Mesothelial cell of epicardium (in vitro differentiated cells): ENCODE data around the gene NDUFB2. TPM values are rescaled to one million over a fixed set of nuclear protein-coding genes. Genes with fewer than 3 reads are reported as not detected.
A peak's percentile ranks its signal among the peaks of the same experiment; 100 is the strongest.
"Not testable (repeated sequence)": the region's sequence is repeated elsewhere in the genome, so short reads cannot be mapped to it uniquely, and the experiment has no call there.

Source experiments
- DNase-seq, 2 experiments: peaks; one replicate each; pipeline ENCODE4 v3.0.0; 2021; ENCODE audit warnings: low spot score in 2 of 2; ENCODE audit not compliant: unreplicated experiment in 2 of 2
- H3K27ac Mint-ChIP-seq: 2 replicates; pipeline ENCODE4 v1.8.0; 2021; ENCODE audit warnings: mixed read lengths
- H3K27me3 Mint-ChIP-seq: 2 replicates; pipeline ENCODE4 v1.8.0; 2021; ENCODE audit warnings: low read depth, mixed read lengths
- H3K36me3 Mint-ChIP-seq: 2 replicates; pipeline ENCODE4 v1.8.0; 2021; ENCODE audit warnings: mixed read lengths
- H3K4me1 Mint-ChIP-seq: 2 replicates; pipeline ENCODE4 v1.8.0; 2021; ENCODE audit warnings: mixed read lengths
- H3K4me3 Mint-ChIP-seq: 2 replicates; pipeline ENCODE4 v1.8.0; 2021; ENCODE audit warnings: mild to moderate bottlenecking, moderate library complexity, mixed read lengths
- H3K9me3 Mint-ChIP-seq: 2 replicates; pipeline ENCODE4 v1.8.0; 2021; ENCODE audit warnings: mixed read lengths
- CTCF ChIP-seq: fragments of 200-600 bp; sonication (generic); IDR thresholded peaks from one replicate; pipeline ENCODE4 v1.5.0; 2021; ENCODE audit warnings: antibody characterized with exemption; ENCODE audit not compliant: unreplicated experiment
- total RNA-seq: library from RNA; stranded (reverse); gene quantifications from 3 replicates; pipeline ENCODE4 v1.2.1, GENCODE V29; 2021

NDUFB2 gene
- total RNA-seq, 1 donor from 2014 or later = 115 TPM

DNA sequence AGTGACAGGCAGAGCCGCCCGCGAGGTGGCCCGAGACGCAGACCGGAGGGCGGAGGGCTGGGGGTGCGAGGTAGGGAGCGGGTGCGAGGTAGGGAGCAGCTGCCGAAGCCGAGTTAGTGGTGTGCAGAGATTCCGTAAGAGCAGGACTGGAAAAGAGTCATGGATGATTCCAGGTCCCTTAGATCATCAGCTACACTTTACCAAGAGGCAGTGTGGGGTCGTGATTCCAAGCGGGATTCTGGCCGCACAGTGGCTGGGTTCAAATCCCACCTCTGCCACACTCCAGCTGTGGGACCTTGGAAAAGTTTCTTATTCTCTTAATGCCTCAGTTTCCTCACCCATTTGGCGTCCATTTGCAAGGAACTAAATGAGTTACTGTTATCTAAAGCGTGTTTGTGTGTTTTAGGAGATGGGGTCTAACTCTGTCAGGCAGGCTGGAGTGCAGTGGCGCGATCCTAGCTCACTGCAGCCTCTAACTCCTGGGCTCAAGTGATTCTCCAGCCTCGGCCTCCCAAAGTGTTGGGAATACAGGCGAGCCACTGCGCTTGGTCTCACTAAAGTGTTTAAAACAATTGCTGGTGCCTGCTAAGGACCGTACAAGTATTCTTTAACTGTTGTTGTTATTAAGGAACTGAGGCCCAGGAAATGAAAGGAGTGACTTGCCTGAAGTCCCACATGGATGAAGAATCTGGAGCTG lies 1.1 kb downstream of the NDUFB2 start:
- H3K4me1 Mint-ChIP-seq = peaks cover 34% of the 10 kb centered on the region

GRCh38 chr7:140698477-140698876 lies 2.0 kb downstream of the NDUFB2 start:
- peak overlapping the region; percentile 5 for H3K27ac Mint-ChIP-seq
- H3K4me1 Mint-ChIP-seq = peaks cover 34% of the 10 kb centered on the region
- no peaks in the 10 kb centered on the region for H3K9me3 Mint-ChIP-seq
- no peak for TF ChIP-seq CTCF
- peak overlapping the region; percentile 98 for H3K4me3 Mint-ChIP-seq
- peaks cover 8% of the 10 kb centered on the region for H3K36me3 Mint-ChIP-seq
- H3K27me3 Mint-ChIP-seq = no peaks in the 10 kb centered on the region
- DNase-seq = no peak

More for the DNA sequence above, 1.1 kb downstream of the NDUFB2 start:
- no peaks in the 10 kb centered on the region for H3K27me3 Mint-ChIP-seq
- H3K4me3 Mint-ChIP-seq = peak overlapping the region; percentile 98
- H3K27ac Mint-ChIP-seq = peak overlapping the region; percentile 99
- no peaks in the 10 kb centered on the region for H3K9me3 Mint-ChIP-seq
- TF ChIP-seq CTCF = no peak
- H3K36me3 Mint-ChIP-seq = peaks cover 2% of the 10 kb centered on the region
- no peak for DNase-seq

GRCh38 chr7:140702774-140703173 lies 6.3 kb downstream of the NDUFB2 start:
- TF ChIP-seq CTCF = no peak
- Mint-ChIP-seq H3K27me3 (no peaks in the 10 kb centered on the region), H3K36me3 (peaks cover 23% of the 10 kb centered on the region), H3K27ac (no peak overlapping the region), H3K4me3 (no peak overlapping the region), H3K9me3 (no peaks in the 10 kb centered on the region), H3K4me1 (peaks cover 16% of the 10 kb centered on the region)
- DNase-seq = no peak

GRCh38 chr7:140704205-140704604 lies 7.7 kb downstream of the NDUFB2 start:
- H3K27ac Mint-ChIP-seq = no peak overlapping the region
- no peak overlapping the region for H3K4me3 Mint-ChIP-seq
- peaks cover 6% of the 10 kb centered on the region for H3K4me1 Mint-ChIP-seq
- no peak for DNase-seq
- H3K27me3 Mint-ChIP-seq = no peaks in the 10 kb centered on the region
- no peaks in the 10 kb centered on the region for H3K9me3 Mint-ChIP-seq
- H3K36me3 Mint-ChIP-seq = peaks cover 23% of the 10 kb centered on the region
- no peak for TF ChIP-seq CTCF

- peaks cover 32% of the 10 kb centered on the region for H3K36me3 Mint-ChIP-seq
- peaks cover 8% of the 10 kb centered on the region for H3K9me3 Mint-ChIP-seq
- no peak overlapping the region for H3K27ac Mint-ChIP-seq
- H3K4me3 Mint-ChIP-seq = no peak overlapping the region
- DNase-seq = no peak
- no peak for TF ChIP-seq CTCF
- H3K4me1 Mint-ChIP-seq = no peaks in the 10 kb centered on the region
- H3K27me3 Mint-ChIP-seq = no peaks in the 10 kb centered on the region
Measured at GRCh38 chr7:140707132-140707531, 10.6 kb downstream of the NDUFB2 start.

GRCh38 chr7:140708764-140709163 lies 12.3 kb downstream of the NDUFB2 start:
- H3K4me3 Mint-ChIP-seq, H3K4me1 Mint-ChIP-seq, H3K27ac Mint-ChIP-seq, H3K27me3 Mint-ChIP-seq, DNase-seq: not testable (repeated sequence)
- peaks cover 36% of the 10 kb centered on the region for H3K36me3 Mint-ChIP-seq
- peaks cover 16% of the 10 kb centered on the region for H3K9me3 Mint-ChIP-seq

DNA sequence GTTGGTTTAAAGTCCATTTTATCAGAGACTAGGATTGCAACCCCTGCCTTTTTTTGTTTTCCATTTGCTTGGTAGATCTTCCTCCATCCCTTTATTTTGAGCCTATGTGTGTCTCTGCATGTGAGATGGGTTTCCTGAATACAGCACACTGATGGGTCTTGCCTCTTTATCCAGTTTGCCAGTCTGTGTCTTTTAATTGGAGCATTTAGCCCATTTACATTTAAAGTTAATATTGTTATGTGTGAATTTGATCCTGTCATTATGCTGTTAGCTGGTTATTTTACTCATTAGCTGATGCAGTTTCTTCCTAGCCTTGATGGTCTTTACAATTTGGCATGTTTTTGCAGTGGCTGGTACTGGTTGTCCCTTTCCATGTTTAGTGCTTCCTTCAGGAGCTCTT lies 15.9 kb downstream of the NDUFB2 start:
- H3K27ac Mint-ChIP-seq, DNase-seq, H3K27me3 Mint-ChIP-seq, H3K4me3 Mint-ChIP-seq, H3K4me1 Mint-ChIP-seq: not testable (repeated sequence)
- H3K9me3 Mint-ChIP-seq = peaks cover 21% of the 10 kb centered on the region
- peaks cover 37% of the 10 kb centered on the region for H3K36me3 Mint-ChIP-seq
